Activated effector memory CD4-positive, alpha-beta T cell treated with anti-CD3 and anti-CD28 coated beads, Interleukin-2, amount 50 U/mL, for 16 hours (primary cell): ENCODE data around the gene CELA3A.

ENCODE experiments used
- DNase-seq: peaks from one replicate; pipeline ENCODE4 v3.0.0-alpha.2; 2020

CELA3A gene

GRCh38 chr1:22052115-22053016 lies 50.9 kb downstream of the CELA3A start, which contains the start of gene CDC42:
Gene CDC42, plus strand, starts transcription at chr1:22052709. Its CDS starts 25,770 bp downstream, at chr1:22078479.
- peak; percentile 99 for DNase-seq

GRCh38 chr1:22053017-22053860 lies 51.8 kb downstream of the CELA3A start:
- peak; percentile 81 for DNase-seq

GRCh38 chr1:22053861-22054770 lies 52.7 kb downstream of the CELA3A start:
- DNase-seq: no peak

- no peak for DNase-seq
Observed at GRCh38 chr1:22055463-22055862, 54.0 kb downstream of the CELA3A start.

- DNase-seq: no peak
Observed at GRCh38 chr1:22056043-22056442, 54.6 kb downstream of the CELA3A start.

- DNase-seq: no peak
Observed at GRCh38 chr1:22056936-22057335, 55.5 kb downstream of the CELA3A start.

- DNase-seq: no peak
Observed at GRCh38 chr1:22057861-22058260, 56.4 kb downstream of the CELA3A start.
